Breast epithelium (tissue), 4 donors: ENCODE data around the gene NEK4. TPM values are rescaled to one million over a fixed set of nuclear protein-coding genes. Genes with fewer than 3 reads are reported as not detected.
A peak's percentile ranks its signal among the peaks of the same experiment; 100 is the strongest.
"Not testable (repeated sequence)": the region's sequence is repeated elsewhere in the genome, so short reads cannot be mapped to it uniquely, and the experiment has no call there.

Source experiments
- DNase-seq, 2 donors: peaks; one replicate each; pipeline ENCODE4 v3.0.0-alpha.2; 2019; ENCODE audit warnings: low spot score in 2 of 2
- H3K27ac ChIP-seq, 2 donors: fragments of 200-600 bp; sonication (generic) in 1 of 2; one replicate each; pipeline ENCODE4 v1.5.1; 2016 to 2019; ENCODE audit warnings: mild to moderate bottlenecking in 1 of 2
- H3K27me3 ChIP-seq, 2 donors: fragments of 200-600 bp; sonication (generic) in 1 of 2; one replicate each; pipeline versions ENCODE4 v1.5.1 to v1.6.0; 2017 to 2019; ENCODE audit warnings: control low read depth in 1 of 2, mild to moderate bottlenecking in 1 of 2
- H3K36me3 ChIP-seq: fragments of 200-600 bp; one replicate; pipeline ENCODE4 v1.5.1; 2019
- H3K4me1 ChIP-seq, 2 donors: fragments of 200-600 bp; sonication (generic); one replicate each; pipeline ENCODE4 v1.5.1; 2016 to 2019; ENCODE audit warnings: control low read depth in 1 of 2
- H3K4me3 ChIP-seq, 3 donors: fragments of 200-600 bp; sonication (generic); 1 replicate in 2 of 3; 2 replicates in 1 of 3; pipeline ENCODE4 v1.5.1; 2016 to 2019; ENCODE audit warnings: mild to moderate bottlenecking in 3 of 3, moderate library complexity in 2 of 3
- H3K9me3 ChIP-seq, 2 donors: fragments of 200-600 bp; sonication (generic) in 1 of 2; one replicate each; pipeline ENCODE4 v1.5.1; 2016 to 2019; ENCODE audit warnings: control low read depth in 1 of 2
- CTCF ChIP-seq, 3 donors: fragments of 450-650 bp; IDR thresholded peaks; one replicate each; pipeline ENCODE4 v1.5.1; 2016 to 2017; ENCODE audit warnings: antibody characterized with exemption in 3 of 3, mild to moderate bottlenecking in 3 of 3, moderate library complexity in 3 of 3
- POLR2A ChIP-seq: fragments of 450-650 bp; IDR thresholded peaks from one replicate; pipeline ENCODE4 v1.6.1; 2016; ENCODE audit warnings: antibody characterized with exemption, mild to moderate bottlenecking, moderate library complexity
- POLR2AphosphoS5 ChIP-seq, 3 donors: sonication (generic); formaldehyde crosslinking; IDR thresholded peaks; one replicate each; pipeline ENCODE4 v1.6.1; 2017; ENCODE audit warnings: antibody characterized with exemption in 3 of 3
- intact Hi-C: fragments of 100-400 bp; cut with DNase I; formaldehyde crosslinking; loops from one replicate; pipeline ENCODE4 v1.15.1; 2023; ENCODE audit warnings: low total_unique reads
- total RNA-seq, 3 donors: library from RNA; depleted of rRNA; stranded (reverse); fragments of >200 nt; gene quantifications; one replicate each; pipeline ENCODE4 v1.1.0, GENCODE V29; 2016

The NEK4 gene
- total RNA-seq, 3 donors from 2014 or later = 16.5 to 32.4 (median 30.0) TPM

- Histone ChIP-seq H3K36me3 (no peaks in the 10 kb centered on the region), H3K9me3 (no peaks in the 10 kb centered on the region), H3K27ac (no peak overlapping the region), H3K4me3 (no peak overlapping the region), H3K27me3 (no peaks in the 10 kb centered on the region), H3K4me1 (no peaks in the 10 kb centered on the region)
- DNase-seq = peak in 1 of 2 donors; percentile 4
- intact Hi-C loops = no loop called here
- TF ChIP-seq CTCF (IDR thresholded peaks at IDR 0.05) = no peak
- no peak for TF ChIP-seq POLR2A
- no peak for TF ChIP-seq POLR2AphosphoS5 (IDR thresholded peaks at IDR 0.05)
These were observed 7.4 kb upstream of the NEK4 start for GRCh38 chr3:52777959-52778805.

- no peaks in the 10 kb centered on the region for H3K4me1 ChIP-seq
- no peak within 1 kb of the TSS for H3K4me3 ChIP-seq
- TF ChIP-seq POLR2AphosphoS5 (IDR thresholded peaks at IDR 0.05) = no peak
- no peak for TF ChIP-seq POLR2A
- no peak for TF ChIP-seq CTCF (IDR thresholded peaks at IDR 0.05)
- no peaks in the 10 kb centered on the region for H3K9me3 ChIP-seq
- H3K27ac ChIP-seq = no peak within 1 kb of the TSS
- no peaks in the 10 kb centered on the region for H3K27me3 ChIP-seq
- no peaks in the 10 kb centered on the region for H3K36me3 ChIP-seq
- intact Hi-C loops = no loop called here
- no peak for DNase-seq
These were observed 6.6 kb upstream of the NEK4 start, which contains the start of gene ITIH1 for GRCh38 chr3:52777127-52777958. ITIH1 (plus strand) TSS chr3:52777599; CDS start chr3:52777616, 17 bp downstream.

GRCh38 chr3:52776486-52776885, 5.7 kb upstream of the NEK4 start:
- H3K36me3 ChIP-seq, H3K27ac ChIP-seq, intact Hi-C loops, H3K9me3 ChIP-seq, H3K4me1 ChIP-seq, DNase-seq, H3K4me3 ChIP-seq, H3K27me3 ChIP-seq: not testable (repeated sequence)

GRCh38 chr3:52775877-52776276, 5.1 kb upstream of the NEK4 start:
- H3K36me3 ChIP-seq = no peaks in the 10 kb centered on the region
- DNase-seq = no peak
- no peak for TF ChIP-seq POLR2AphosphoS5 (IDR thresholded peaks at IDR 0.05)
- no peak for TF ChIP-seq CTCF (IDR thresholded peaks at IDR 0.05)
- no peak for TF ChIP-seq POLR2A
- H3K27me3 ChIP-seq = no peaks in the 10 kb centered on the region
- no peaks in the 10 kb centered on the region for H3K4me1 ChIP-seq
- no peaks in the 10 kb centered on the region for H3K9me3 ChIP-seq
- intact Hi-C loops = no loop called here
- H3K4me3 ChIP-seq = no peak overlapping the region
- no peak overlapping the region for H3K27ac ChIP-seq

- H3K4me1 ChIP-seq = no peaks in the 10 kb centered on the region
- intact Hi-C loops = no loop called here
- no peak overlapping the region for H3K27ac ChIP-seq
- no peaks in the 10 kb centered on the region for H3K36me3 ChIP-seq
- H3K4me3 ChIP-seq = no peak overlapping the region
- DNase-seq = no peak
- TF ChIP-seq POLR2A = no peak
- TF ChIP-seq POLR2AphosphoS5 (IDR thresholded peaks at IDR 0.05) = no peak
- no peak for TF ChIP-seq CTCF (IDR thresholded peaks at IDR 0.05)
- H3K27me3 ChIP-seq = no peaks in the 10 kb centered on the region
- H3K9me3 ChIP-seq = no peaks in the 10 kb centered on the region
These were observed 4.4 kb upstream of the NEK4 start for GRCh38 chr3:52774901-52775864.
